Sigmoid colon (tissue), 4 donors: ENCODE data around the gene ZNF132.

ENCODE experiments used
- CTCF ChIP-seq, 4 experiments: fragments of 450-650 bp in 3 of 4; fragments of 200-600 bp in 1 of 4; IDR thresholded peaks; one replicate each; pipeline ENCODE4 v1.5.1; 2016 to 2019; ENCODE audit warnings: antibody characterized with exemption in 4 of 4, mild to moderate bottlenecking in 3 of 4, moderate library complexity in 2 of 4
- EP300 ChIP-seq, 4 donors: sonication (generic); formaldehyde crosslinking; IDR thresholded peaks; one replicate each; pipeline ENCODE4 v1.6.1; 2017; ENCODE audit warnings: antibody characterized with exemption in 4 of 4
- POLR2A ChIP-seq, 2 donors: fragments of 450-650 bp; IDR thresholded peaks; one replicate each; pipeline ENCODE4 v1.6.1; 2016; ENCODE audit warnings: antibody characterized with exemption in 2 of 2, mild to moderate bottlenecking in 2 of 2, moderate library complexity in 2 of 2
- POLR2AphosphoS5 ChIP-seq, 4 donors: sonication (generic); formaldehyde crosslinking; IDR thresholded peaks; one replicate each; pipeline ENCODE4 v1.6.1; 2017; ENCODE audit warnings: antibody characterized with exemption in 4 of 4

DNA sequence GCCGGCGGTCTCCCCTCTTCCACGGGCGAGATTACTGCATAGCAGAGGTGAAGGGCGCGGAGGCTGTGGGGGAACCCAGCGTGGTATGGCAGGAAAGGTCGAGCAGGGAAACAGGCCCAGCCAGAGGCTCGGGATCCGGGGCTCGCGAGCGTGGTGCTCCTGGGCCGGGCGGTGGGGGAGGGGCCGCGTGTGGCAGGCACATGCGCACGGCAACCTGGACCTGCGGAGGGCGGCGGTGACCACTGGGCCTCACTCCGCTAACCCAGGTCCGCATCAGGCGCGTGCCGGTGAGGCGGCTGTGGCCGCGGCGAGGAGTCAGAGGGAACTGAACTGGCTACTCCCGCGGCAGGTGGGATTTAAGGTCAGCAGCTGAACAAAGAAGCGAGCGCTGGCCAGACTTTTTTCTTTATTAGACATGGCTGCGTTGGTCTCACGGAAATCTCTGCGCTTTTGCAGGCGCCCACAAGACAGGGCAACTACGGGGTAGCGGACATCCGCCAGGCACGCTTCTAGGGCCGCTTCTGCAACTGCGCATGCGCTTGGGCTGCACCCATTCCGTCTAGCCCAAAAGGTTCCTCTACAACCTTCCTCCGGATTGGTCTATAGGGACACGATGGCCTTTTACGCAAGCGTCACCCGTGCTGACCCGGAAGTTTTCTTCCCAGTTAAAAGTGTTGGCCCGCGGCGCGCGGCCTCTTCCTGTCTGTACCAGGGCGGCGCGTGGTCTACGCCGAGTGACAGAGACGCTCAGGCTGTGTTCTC lies 53.2 kb downstream of the ZNF132 start, which contains the start of gene RPS5:
- no peak for TF ChIP-seq CTCF (IDR thresholded peaks at IDR 0.05)
- no peak for TF ChIP-seq EP300 (IDR thresholded peaks at IDR 0.05)
- TF ChIP-seq POLR2AphosphoS5 (IDR thresholded peaks at IDR 0.05) = peak; percentile 78 to 92 (median 88)
- TF ChIP-seq POLR2A (IDR thresholded peaks at IDR 0.05) = peak; percentile 54 to 82
